Measurements from ENCODE around the gene NR0B2.

GRCh38 chr1:26888231-26888630, 25.5 kb downstream of the NR0B2 start:
- no peak for TF ChIP-seq PPARA (CRISPR knock-in tag; IDR thresholded peaks at IDR 0.05; ENCODE audit: borderline replicate concordance)
- no peak for TF ChIP-seq PATZ1 (CRISPR knock-in tag; IDR thresholded peaks at IDR 0.05; ENCODE audit: borderline replicate concordance)
- no peak for TF ChIP-seq RARB (CRISPR knock-in tag; IDR thresholded peaks at IDR 0.05)
- TF ChIP-seq ZFP3 (CRISPR knock-in tag; IDR thresholded peaks at IDR 0.05), result no peak
- TF ChIP-seq OSR1 (CRISPR knock-in tag; IDR thresholded peaks at IDR 0.05), result no peak
- TF ChIP-seq ZNF70 (CRISPR knock-in tag; IDR thresholded peaks at IDR 0.05), result no peak
- no peak for TF ChIP-seq POU6F1 (CRISPR knock-in tag; IDR thresholded peaks at IDR 0.05; ENCODE audit: borderline replicate concordance, low read depth)
- no peak for TF ChIP-seq SNAI2 (CRISPR knock-in tag; IDR thresholded peaks at IDR 0.05)
- no peak for TF ChIP-seq CSRNP3 (CRISPR knock-in tag; IDR thresholded peaks at IDR 0.05)
- TF ChIP-seq GLIS3 (CRISPR knock-in tag; IDR thresholded peaks at IDR 0.05), result no peak
- TF ChIP-seq ZC3H10 (CRISPR knock-in tag; IDR thresholded peaks at IDR 0.05), result no peak
- TF ChIP-seq CSDC2 (CRISPR knock-in tag; IDR thresholded peaks at IDR 0.05), result no peak
- TF ChIP-seq CREB5 (CRISPR knock-in tag; IDR thresholded peaks at IDR 0.05; ENCODE audit: low read depth), result no peak

Data from SK-N-SH treated with all-trans-retinoic acid at 6 μM for 48 hours (cell line).